Activated T-cell treated with anti-CD3 and anti-CD28 coated beads, Interleukin-2, amount 50 U/mL, for 72 hours (primary cell): Measurements from ENCODE around the gene HCFC1R1. TPM values are rescaled to one million over a fixed set of nuclear protein-coding genes. Genes with fewer than 3 reads are reported as not detected.

Experiments used
- ATAC-seq, 2 donors: fragments of 150-1000 bp; cut with Tn5 transposase; replicated peaks in 1 of 2; 2 replicates each; pipeline ENCODE4 v1.10.0; 2021; ENCODE audit warnings: moderate library complexity in 2 of 2, mild to moderate bottlenecking in 1 of 2
- DNase-seq, 2 donors: peaks; one replicate each; pipeline ENCODE4 v3.0.0; 2021 to 2022; ENCODE audit warnings: mixed read lengths in 1 of 2
- H3K27ac Mint-ChIP-seq: one replicate; pipeline ENCODE4 v1.8.0; 2022; ENCODE audit warnings: mild to moderate bottlenecking, moderate library complexity, mixed read lengths
- H3K27me3 Mint-ChIP-seq: one replicate; pipeline ENCODE4 v1.8.0; 2022; ENCODE audit warnings: low read depth, mixed read lengths
- H3K36me3 Mint-ChIP-seq, 2 donors: one replicate each; pipeline ENCODE4 v1.8.0; 2022; ENCODE audit warnings: mixed read lengths in 2 of 2, mild to moderate bottlenecking in 1 of 2; ENCODE audit not compliant: insufficient read depth in 2 of 2
- H3K4me1 Mint-ChIP-seq: one replicate; pipeline ENCODE4 v1.8.0; 2022; ENCODE audit warnings: low read depth, mixed read lengths
- H3K4me3 Mint-ChIP-seq, 2 donors: one replicate each; pipeline ENCODE4 v1.8.0; 2022; ENCODE audit warnings: mild to moderate bottlenecking in 2 of 2, mixed read lengths in 2 of 2, moderate library complexity in 2 of 2
- H3K9me3 Mint-ChIP-seq, 2 donors: one replicate each; pipeline ENCODE4 v1.8.0; 2022; ENCODE audit warnings: mixed read lengths in 2 of 2
- total RNA-seq, 2 donors: library from RNA; stranded (reverse); gene quantifications; one replicate each; pipeline ENCODE4 v1.2.3, GENCODE V29; 2022

Gene HCFC1R1
- total RNA-seq, 2 donors from 2014 or later: 27.6 to 32.8 TPM

- Mint-ChIP-seq H3K9me3 (no peaks in the 10 kb centered on the region), H3K4me1 (peaks cover 54% of the 10 kb centered on the region), H3K27me3 (peaks cover 29% of the 10 kb centered on the region), H3K27ac (no peak overlapping the region), H3K4me3 (no peak overlapping the region), H3K36me3 (peaks cover 0 to 5% of the 10 kb centered on the region in 2 donors)
- ATAC-seq: no peak
- DNase-seq: no peak
Observed at GRCh38 chr16:3026609-3027488, 3.1 kb upstream of the HCFC1R1 start.

GRCh38 chr16:3026003-3026378 lies 2.2 kb upstream of the HCFC1R1 start:
- Mint-ChIP-seq H3K9me3 (no peaks in the 10 kb centered on the region), H3K4me3 (no peak overlapping the region), H3K27ac (no peak overlapping the region), H3K27me3 (peaks cover 24% of the 10 kb centered on the region), H3K4me1 (peaks cover 62% of the 10 kb centered on the region), H3K36me3 (peaks cover 0 to 5% of the 10 kb centered on the region in 2 donors)
- no peak for ATAC-seq
- DNase-seq: no peak

GRCh38 chr16:3025032-3026002 lies 1.6 kb upstream of the HCFC1R1 start:
- H3K4me1 Mint-ChIP-seq: peaks cover 66% of the 10 kb centered on the region
- peak overlapping the region; percentile 45 to 85 for H3K4me3 Mint-ChIP-seq
- H3K27me3 Mint-ChIP-seq: peaks cover 18% of the 10 kb centered on the region
- H3K9me3 Mint-ChIP-seq: no peaks in the 10 kb centered on the region
- ATAC-seq (no peak), DNase-seq (no peak)
- H3K36me3 Mint-ChIP-seq: peaks cover 0 to 5% of the 10 kb centered on the region in 2 donors
- H3K27ac Mint-ChIP-seq: no peak overlapping the region

GRCh38 chr16:3023415-3023668 lies 400 bp downstream of the HCFC1R1 start:
- peaks cover 67% of the 10 kb centered on the region for H3K4me1 Mint-ChIP-seq
- ATAC-seq: no peak
- DNase-seq: peak in 1 of 2 donors; percentile 40

GRCh38 chr16:3022684-3023414 lies 893 bp downstream of the HCFC1R1 start:
- ATAC-seq (no peak), DNase-seq (peak in 1 of 2 donors; percentile 31)
- peak overlapping the region; percentile 87 for H3K27ac Mint-ChIP-seq
- no peaks in the 10 kb centered on the region for H3K9me3 Mint-ChIP-seq
- peaks cover 0 to 5% of the 10 kb centered on the region in 2 donors for H3K36me3 Mint-ChIP-seq
- H3K4me1 Mint-ChIP-seq: peaks cover 68% of the 10 kb centered on the region
- H3K4me3 Mint-ChIP-seq: peak overlapping the region; percentile 83 to 85
- peaks cover 17% of the 10 kb centered on the region for H3K27me3 Mint-ChIP-seq

More at GRCh38 chr16:3023415-3023668, 400 bp downstream of the HCFC1R1 start:
- Mint-ChIP-seq H3K4me3 (peak overlapping the region; percentile 83 to 85), H3K36me3 (peaks cover 0 to 5% of the 10 kb centered on the region in 2 donors), H3K27me3 (peaks cover 17% of the 10 kb centered on the region), H3K9me3 (no peaks in the 10 kb centered on the region), H3K27ac (peak overlapping the region; percentile 71)

- peak; percentile 91 to 94 for DNase-seq
- peak; percentile 39 to 46 for ATAC-seq
- no peaks in the 10 kb centered on the region for H3K9me3 Mint-ChIP-seq
- peak overlapping the region; percentile 83 to 85 for H3K4me3 Mint-ChIP-seq
- peak overlapping the region; percentile 87 for H3K27ac Mint-ChIP-seq
- peaks cover 17% of the 10 kb centered on the region for H3K27me3 Mint-ChIP-seq
- peaks cover 68% of the 10 kb centered on the region for H3K4me1 Mint-ChIP-seq
- H3K36me3 Mint-ChIP-seq: peaks cover 0 to 5% of the 10 kb centered on the region in 2 donors
Observed at GRCh38 chr16:3022208-3022683, 1.5 kb downstream of the HCFC1R1 start.

- H3K36me3 Mint-ChIP-seq: peaks cover 0 to 4% of the 10 kb centered on the region in 2 donors
- ATAC-seq: peak; percentile 37 to 44
- H3K4me3 Mint-ChIP-seq: peak overlapping the region; percentile 83 to 85
- no peaks in the 10 kb centered on the region for H3K9me3 Mint-ChIP-seq
- H3K4me1 Mint-ChIP-seq: peaks cover 68% of the 10 kb centered on the region
- H3K27me3 Mint-ChIP-seq: peaks cover 17% of the 10 kb centered on the region
- peak overlapping the region; percentile 68 for H3K27ac Mint-ChIP-seq
- peak; percentile 84 to 87 for DNase-seq
Observed at GRCh38 chr16:3021449-3022207, 2.1 kb downstream of the HCFC1R1 start.

GRCh38 chr16:3020604-3021448 lies 2.9 kb downstream of the HCFC1R1 start:
- H3K27me3 Mint-ChIP-seq: peaks cover 17% of the 10 kb centered on the region

GRCh38 chr16:3020247-3020603 lies 3.5 kb downstream of the HCFC1R1 start, which contains the start of gene TNFRSF12A:
Gene TNFRSF12A, plus strand, starts transcription at chr16:3020368. Its CDS starts 30 bp downstream, at chr16:3020398.
- Mint-ChIP-seq H3K4me3 (peak within 1 kb of the TSS; percentile 83 to 85), H3K36me3 (no peaks in the 10 kb centered on the region), H3K4me1 (peaks cover 65% of the 10 kb centered on the region), H3K27ac (peak within 1 kb of the TSS; percentile 40), H3K9me3 (no peaks in the 10 kb centered on the region), H3K27me3 (peaks cover 17% of the 10 kb centered on the region)
- peak; percentile 33 to 36 for ATAC-seq
- peak; percentile 77 to 84 for DNase-seq

More at GRCh38 chr16:3020604-3021448, 2.9 kb downstream of the HCFC1R1 start:
- peaks cover 68% of the 10 kb centered on the region for H3K4me1 Mint-ChIP-seq
- H3K36me3 Mint-ChIP-seq: no peaks in the 10 kb centered on the region
- ATAC-seq: peak; percentile 26 to 32
- DNase-seq: peak; percentile 65 to 76
- peak overlapping the region; percentile 83 to 85 for H3K4me3 Mint-ChIP-seq
- no peak overlapping the region for H3K27ac Mint-ChIP-seq
- no peaks in the 10 kb centered on the region for H3K9me3 Mint-ChIP-seq

GRCh38 chr16:3019594-3020246 lies 4.0 kb downstream of the HCFC1R1 start:
- H3K4me1 Mint-ChIP-seq: peaks cover 62% of the 10 kb centered on the region
- no peaks in the 10 kb centered on the region for H3K9me3 Mint-ChIP-seq
- ATAC-seq (no peak), DNase-seq (no peak)
- peaks cover 17% of the 10 kb centered on the region for H3K27me3 Mint-ChIP-seq
- H3K27ac Mint-ChIP-seq: peak overlapping the region; percentile 40
- no peaks in the 10 kb centered on the region for H3K36me3 Mint-ChIP-seq
- peak overlapping the region; percentile 83 to 85 for H3K4me3 Mint-ChIP-seq
